HG03520 (cell line): Measurements from ENCODE around the gene CEP57.

Experiments used
- ATAC-seq: cut with Tn5 transposase; IDR thresholded peaks from one replicate; pipeline ENCODE4 v1.9.1; 2021; ENCODE audit warnings: mild to moderate bottlenecking, moderate library complexity; ENCODE audit not compliant: unreplicated experiment

CEP57 gene

DNA sequence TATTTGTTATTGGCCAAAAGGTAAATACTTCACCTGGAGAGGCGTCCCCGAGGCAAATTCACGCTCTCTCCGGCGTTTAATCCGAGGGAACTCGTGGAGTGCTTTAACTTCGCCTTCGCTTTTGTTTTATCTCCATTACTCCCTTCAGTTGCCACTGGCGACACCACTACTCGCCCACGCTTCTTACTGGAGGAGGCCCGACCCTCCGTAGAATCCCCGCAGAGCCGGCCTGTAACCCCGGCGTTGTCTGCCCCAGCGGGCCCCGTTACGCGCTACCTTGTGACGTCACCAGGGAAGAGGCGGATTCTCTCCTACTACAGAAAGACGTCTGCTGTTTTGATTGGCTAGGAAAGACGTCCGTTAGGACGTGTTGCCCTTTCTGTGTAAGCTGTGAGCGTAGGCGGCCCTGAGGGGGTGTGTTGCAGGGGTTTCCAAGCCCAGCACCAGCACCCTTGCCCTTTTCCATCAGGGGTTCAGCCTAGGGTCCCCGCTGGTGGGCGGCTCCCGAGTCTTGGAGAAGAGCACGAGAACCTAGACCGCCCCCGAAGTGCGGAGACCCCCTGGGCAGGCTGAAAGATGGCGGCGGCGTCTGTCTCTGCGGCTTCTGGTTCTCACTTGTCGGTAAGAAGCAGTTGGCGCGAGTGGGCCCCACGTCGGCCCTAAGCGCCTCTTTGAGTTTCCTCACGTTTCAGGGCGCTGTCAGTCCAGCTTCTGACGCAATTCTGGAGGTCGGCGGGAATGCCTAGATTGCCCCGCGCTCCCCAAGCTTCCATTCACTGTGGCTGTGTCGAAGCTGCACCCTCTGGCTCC, at the start of gene CEP57:
CEP57 (plus strand) TSS at position 376 of the 810 bp plus-strand sequence; CDS start at position 577, 201 bp downstream.
- ATAC-seq = peak; percentile 61

DNA sequence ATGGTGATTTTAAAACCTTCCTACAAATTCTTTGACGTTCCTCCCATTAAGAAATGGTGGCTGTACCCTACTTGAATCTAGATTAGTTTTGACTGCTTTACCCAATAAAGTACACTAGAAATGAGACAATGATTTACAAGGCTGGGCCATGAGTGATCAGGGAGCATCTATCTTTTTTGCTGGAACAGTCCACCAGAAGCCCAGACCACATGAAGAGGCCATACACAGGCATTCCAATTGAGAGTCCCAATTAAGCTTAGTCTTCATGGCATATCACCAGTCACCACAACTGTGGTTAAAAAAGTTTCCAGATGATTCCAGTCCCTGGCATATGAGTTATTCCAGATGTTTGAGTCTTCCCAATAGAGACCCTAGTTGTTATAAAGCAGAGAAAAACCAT, 40.2 kb upstream of the CEP57 start:
- ATAC-seq = no peak

DNA sequence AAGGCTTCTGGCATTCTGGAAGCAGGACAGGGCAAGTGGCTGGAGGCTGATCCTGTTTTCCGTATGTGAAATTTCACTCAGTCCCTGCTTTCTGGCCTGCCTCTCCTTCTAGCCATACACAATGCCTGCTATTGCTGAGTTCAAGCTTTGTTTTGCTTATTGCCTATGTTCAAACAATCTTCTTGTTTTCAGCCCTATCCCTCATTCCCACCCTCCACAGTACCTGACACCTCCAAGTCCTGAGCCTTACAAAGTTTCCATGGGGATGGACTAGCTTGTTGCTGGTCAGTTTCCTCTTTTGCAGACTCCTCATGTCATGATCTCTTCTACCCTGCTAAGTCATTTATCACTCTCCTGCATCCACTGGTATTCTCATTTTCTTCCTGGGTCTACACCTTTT, 38.8 kb upstream of the CEP57 start:
- no peak for ATAC-seq

DNA sequence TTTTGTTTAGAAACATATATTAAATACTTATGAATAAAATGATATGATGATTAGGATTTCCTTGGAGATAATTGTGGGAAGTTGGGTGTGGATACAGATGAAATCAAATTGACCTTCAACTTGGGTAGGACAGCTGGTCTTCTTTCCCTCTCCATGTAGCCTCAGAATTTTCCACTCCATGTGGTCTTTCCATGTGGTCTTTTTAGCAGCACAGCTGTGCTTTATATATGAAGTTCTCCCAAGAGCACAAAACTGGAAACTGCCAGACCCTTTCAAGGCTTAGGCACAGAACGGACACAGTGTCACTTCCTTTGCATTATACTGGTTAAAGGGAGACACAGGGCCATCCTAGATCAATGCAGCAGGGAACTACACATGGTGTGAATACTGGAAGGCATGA, 29.4 kb upstream of the CEP57 start:
- ATAC-seq = no peak

DNA sequence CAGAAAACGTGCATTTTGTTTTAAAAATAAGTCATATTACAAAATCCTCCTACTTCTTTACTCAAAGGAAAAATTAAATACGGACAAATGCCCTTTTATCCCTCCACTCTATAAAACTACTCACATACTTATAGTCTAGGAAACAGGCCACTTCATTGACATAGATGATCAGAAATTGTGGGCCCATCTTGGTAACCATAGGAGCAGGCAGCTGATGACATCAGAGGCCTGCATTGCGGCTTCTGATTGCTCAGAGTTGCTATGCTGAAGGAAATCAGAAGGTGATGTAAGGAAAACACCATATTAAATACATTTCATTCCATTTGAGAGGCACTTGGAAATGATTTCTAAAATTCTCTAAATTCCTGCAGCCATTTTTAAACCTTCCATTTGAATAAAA, 27.8 kb upstream of the CEP57 start:
- no peak for ATAC-seq

DNA sequence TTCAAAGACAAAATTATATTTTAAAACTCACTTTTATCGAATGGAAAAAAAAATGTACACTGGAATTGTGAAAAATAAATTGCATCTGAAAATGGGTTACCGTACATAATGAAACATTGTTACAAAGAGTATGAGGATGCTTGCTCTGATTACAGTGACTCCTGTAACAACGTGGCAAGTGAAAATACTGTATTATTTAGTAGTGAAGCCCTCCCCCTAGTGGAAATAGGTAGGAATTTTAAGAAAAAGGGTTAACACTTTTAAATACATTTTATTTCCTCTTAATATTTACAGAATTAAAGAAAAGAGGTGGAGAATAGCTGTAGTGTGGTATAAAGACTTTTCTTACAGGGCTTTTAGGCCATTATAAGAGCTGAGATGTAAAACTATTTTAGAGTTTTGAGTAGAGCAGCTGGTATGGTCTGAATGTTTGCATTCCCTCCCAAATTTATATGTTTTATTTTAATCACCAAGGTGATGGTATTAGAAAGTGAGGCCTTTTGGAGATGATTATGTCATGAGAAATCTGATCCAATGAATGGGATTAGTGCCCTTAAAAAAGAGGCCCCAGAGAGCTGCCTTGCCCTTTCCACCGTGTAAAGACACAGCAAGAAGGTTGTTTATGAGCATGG, 25.9 kb upstream of the CEP57 start:
- ATAC-seq = peak; percentile 70

DNA sequence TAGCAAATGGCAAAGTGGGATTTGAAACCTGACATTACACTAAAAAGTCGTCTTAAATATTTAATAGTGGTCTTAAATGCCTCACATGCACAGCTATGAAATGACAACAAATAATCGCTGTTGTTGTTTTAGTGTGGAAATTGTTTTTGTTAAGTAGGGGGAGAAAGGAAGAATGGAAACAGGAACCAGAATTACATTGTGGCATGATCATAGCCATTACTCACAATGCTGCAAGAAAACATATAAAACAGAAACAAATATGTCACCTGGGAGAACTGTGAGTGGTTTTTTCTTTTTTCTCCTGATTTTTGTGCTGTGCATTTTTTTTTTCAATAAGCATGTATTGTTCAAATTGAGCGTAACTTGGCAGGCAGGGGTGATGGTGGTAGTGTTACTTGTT, 23.6 kb upstream of the CEP57 start:
- ATAC-seq = no peak

DNA sequence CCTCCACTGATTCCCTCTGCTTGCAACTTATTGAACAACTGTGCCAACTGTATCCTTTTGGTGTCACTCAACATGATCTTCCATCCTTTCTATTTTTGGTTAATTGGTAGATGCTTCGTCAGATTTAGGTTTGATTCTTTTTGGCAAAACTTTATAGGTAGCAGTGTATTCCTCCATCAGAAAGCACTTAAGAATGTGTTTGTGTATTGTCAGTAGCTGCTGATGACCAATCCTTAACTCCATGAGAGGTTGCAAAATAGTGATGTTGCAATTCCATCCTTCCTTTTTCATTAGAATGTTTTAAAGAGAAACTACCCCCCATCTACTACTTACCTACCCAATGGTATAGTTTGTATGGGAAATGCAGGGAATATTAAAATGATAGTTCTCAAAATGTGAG, 22.8 kb upstream of the CEP57 start:
- ATAC-seq = no peak

DNA sequence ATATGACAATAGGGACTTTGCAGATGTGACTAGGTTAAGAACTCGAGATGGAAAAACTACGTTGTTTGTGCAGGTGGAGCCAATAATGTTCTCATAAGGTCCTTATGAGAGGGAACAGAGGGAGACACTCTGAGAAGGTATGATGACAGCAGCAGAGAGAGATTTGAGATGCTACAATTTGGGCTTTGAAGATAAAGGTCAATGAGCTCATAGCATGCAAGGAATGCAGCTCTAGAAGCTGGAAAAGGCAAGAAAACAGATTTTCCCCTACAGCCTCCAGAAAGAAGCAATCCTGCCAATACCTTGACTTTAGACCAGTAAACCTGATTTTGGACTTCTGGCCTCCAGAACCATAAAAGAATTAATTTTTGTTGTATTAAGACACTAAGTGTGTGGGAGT, 21.8 kb upstream of the CEP57 start:
- ATAC-seq = no peak

DNA sequence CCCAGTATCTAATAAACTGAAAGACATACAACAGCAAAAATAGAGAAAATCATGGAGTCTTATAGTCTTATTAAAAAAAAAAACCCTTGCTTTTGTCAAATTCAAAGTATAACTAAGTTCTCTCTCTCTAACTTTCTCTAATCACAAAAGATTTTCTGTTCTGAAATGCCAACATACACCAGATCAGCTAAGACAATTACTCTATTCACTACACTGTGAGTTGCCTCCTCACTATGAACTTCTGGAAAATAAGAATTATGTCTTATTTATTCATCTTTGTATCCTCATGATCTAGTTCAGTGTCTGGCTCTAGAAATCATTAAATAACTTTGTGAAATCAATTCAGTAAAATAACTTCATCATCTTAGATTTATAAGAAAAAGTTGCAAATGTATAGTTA, 13.4 kb upstream of the CEP57 start:
- no peak for ATAC-seq

DNA sequence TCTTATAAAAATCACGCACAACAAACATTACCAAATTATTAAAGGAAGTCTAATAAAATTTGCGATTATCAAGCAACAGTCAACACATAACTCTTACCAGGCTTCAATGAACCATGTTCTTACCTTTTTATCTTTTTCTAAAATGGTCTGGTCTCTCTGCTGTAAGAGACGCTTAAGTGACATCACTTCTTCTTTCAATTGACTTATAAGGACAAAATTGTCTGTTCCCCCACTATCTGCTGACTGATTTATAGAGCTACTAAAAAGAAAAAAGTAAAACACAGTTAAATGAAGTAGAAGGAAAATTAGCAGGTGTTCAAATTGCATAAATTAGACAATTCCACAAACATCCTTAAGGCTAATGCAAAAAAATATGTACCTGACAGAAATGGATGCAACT, 11.6 kb upstream of the CEP57 start:
- ATAC-seq = no peak

DNA sequence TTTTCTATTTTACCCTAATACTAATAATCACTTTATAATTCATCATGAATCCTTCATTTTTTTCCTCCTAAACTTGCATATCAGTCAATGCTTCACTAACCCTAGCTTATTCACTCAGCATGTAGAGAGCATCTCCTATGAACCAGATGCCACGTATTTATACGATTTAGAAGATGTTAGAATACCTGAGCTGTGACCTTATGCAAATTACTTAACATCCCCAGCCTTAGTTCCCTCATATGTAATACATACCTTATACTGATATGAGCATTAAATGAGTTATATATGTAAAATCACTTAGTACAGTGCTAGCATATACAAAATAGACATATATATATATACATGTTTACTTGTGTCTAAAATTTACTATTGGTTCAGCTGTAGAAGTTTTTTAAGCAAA, 9.8 kb upstream of the CEP57 start:
- no peak for ATAC-seq

DNA sequence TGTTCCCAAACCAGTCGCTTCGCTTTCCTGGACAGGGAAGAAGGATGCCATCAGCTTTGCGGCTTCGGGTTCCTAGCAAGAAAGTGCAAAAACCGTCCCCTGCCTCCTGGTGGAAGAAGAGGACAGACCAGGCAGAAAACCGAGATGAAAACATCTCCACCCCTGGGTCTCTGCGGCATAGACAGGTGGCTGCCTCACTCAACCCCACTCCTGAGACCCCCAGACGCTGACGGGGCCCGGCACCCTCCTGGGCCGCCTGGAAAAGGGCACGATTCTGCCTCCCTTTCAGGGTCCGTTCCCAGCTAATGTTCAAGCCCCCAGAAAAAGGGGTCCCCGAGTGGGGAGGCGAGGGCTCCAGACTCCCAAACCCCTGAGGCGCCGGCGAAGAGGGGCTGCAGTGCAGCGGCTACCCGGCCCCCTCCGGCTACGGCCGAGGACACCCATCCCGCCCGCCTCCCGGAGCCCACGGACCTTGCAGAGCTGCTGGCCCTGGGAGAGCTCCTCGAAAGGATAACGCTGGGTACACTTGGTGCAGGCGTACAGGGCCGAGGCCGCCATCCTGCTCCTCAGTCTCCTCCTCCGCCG, 1.3 kb upstream of the CEP57 start:
- no peak for ATAC-seq

DNA sequence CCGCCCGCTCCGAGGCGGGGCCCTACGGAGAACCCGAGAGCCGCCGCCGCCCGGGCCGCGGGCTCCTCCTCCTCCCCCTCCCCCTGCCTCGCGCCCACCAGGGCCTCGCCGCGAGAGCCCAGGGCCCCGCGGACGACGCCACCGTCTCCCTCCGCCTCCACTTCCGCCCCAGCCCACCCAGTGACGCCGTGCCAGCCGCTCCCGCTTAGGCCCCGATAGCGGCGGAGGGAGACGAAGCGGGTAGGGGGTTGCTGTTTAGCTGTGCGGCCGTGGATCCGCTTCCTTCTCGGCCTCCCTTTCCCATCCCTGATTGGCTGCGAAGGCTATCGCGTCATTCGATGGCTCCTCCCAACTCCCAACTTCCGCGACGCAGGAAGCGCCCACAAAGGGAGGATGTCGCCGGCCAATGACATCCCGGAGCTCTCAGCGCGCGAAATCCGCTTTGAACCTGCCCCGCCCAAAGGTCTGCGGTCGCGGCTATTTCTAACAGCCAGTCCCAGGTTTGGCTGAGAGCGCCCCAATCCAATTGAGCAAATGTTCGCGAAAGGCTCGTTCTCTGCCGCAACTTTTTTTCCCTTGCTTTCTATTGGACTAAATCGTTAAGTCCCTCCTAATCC, 684 bp upstream of the CEP57 start, which contains the start of gene FAM76B:
FAM76B (minus strand) TSS at position 277 of the 617 bp plus-strand sequence. CDS start 304 bp downstream, outside the sequence.
- peak; percentile 71 for ATAC-seq

DNA sequence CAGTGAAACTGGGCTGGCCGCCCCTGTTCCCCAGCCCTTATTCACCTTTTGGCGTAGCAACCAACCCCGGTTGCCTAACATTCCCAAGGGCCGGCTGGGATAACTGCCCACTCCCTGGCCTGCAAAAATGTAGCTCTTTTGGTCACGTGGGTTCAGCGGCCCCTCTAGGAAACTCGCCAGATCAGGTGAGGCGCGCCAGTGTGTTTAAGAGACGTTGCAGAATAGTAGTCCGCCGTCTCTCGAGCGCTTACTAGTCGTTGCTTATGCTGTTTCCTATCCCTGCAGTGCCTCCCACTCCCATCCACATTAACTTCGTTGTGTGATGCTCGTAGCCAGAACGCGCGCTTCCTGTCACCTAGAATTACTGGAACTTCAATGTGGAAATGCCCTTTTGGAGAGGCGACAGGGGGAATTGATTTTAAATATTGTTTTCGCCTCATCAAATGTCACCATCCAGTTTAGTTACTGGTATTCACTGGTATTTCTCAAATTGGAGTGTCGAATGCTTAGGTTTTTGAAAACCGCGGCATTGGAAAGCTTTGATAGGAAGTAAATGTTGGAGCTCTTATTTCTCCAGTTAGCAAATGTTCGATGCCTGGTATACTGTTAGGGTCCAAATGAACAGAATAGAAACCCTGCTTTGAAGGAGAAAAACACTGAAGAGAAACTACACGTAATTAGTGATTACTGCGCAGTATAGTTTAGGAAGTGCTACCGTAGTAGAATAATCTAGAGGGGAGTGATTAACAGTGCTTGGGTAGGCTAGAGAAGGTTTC, 823 bp downstream of the CEP57 start:
- ATAC-seq = peak; percentile 13

DNA sequence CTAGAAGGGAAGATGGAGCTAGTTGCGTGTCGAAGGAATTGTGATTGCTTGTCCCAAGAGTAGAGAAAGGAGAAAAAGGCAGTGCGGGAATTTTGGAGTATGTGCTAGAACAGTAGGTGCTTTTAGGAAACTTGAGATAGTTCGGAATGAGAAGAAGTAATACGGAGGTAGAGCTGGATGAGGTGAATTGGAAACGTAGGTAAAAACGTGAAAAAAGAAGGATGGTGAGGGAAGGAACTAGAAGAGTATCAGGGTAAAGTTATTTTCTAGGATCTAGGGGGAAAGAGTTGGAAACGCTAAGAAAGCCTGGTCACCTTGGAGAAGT, 1.4 kb downstream of the CEP57 start:
- ATAC-seq = no peak

DNA sequence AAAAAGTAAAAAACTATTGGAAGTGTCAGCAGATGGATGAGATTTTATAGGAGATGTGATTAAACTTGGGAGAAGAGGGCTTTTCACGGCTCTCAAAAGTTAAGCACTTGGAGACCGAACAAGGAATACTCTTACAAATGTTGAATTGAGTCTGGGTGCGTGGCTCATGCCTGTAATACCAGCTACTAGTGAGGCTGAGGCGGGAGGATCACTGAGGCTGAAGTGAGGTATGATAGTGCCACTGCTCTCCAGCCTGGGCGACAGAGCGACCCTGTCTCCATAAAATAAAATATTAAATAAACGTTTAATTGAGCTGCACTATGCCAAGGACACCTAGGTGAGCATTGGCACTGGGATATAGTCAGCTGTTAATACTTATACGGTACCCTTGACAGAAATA, 1.9 kb downstream of the CEP57 start:
- ATAC-seq = no peak

DNA sequence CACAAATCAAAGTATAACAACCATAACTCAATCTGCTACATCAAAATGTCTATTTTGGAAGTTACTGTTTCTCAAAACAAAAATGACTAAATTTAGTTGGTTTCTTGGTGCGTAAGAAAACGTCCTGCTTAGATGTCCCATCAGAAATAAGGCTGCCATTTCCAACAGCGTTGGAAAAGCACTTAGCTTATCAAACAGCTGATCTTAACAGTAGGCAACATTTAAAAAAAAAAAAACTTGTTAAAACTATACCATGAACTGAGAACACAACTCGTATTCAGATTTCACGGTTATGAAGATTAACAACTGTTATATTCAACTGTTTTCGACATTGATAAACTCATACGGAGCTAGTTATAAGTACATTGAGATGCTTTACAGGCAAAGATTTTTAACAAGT, 2.4 kb downstream of the CEP57 start:
- no peak for ATAC-seq

DNA sequence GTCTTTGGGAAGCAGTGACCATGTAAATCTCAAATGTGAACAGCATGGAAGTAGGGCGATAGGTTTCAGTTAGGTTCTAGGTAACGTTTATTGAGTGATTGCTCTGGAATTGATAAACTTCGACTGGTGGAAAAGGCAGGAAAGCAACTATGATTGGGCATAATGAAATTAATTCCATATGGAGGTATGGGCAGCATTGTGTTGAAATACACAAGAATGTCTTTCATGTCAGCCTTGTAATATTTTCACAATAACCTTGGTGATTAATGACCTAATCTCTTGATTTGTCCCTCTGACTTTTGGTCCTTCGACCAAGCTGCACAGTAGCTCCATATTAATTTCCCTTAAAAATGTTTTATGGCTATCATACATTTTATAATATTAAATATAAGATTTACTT, 2.8 kb downstream of the CEP57 start:
- no peak for ATAC-seq

DNA sequence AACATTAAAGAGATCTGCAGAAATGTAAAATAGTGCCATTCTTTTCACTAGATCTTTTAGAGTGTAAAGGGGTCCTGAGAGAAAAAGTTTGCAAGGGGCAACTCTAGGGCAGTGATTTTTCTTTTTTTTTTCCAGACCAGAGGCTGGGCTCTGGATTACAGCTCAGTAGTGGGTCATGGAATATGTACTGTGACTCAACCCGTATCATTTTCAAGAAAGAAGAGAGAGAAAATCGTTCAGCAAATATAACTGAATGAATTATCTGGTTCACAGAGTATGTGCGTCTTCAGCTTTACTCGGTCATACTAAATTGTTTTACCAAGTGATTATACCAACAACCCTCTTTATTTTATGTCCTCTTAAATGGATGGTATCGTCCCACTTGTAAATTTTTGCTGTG, 3.8 kb downstream of the CEP57 start:
- ATAC-seq = no peak
